GM12801 (cell line): Measurements from ENCODE around the gene EEF1AKMT1.

ENCODE experiments used
- CTCF ChIP-seq: IDR thresholded peaks from one replicate; pipeline ENCODE4 v1.5.1; 2011; ENCODE audit warnings: control low read depth; ENCODE audit not compliant: insufficient read length; ENCODE audit errors: extremely low read depth

Gene EEF1AKMT1

GRCh38 chr13:20776751-20777150, 3.0 kb upstream of the EEF1AKMT1 start:
- TF ChIP-seq CTCF: no peak

GRCh38 chr13:20775961-20776360, 2.2 kb upstream of the EEF1AKMT1 start:
- no peak for TF ChIP-seq CTCF

- TF ChIP-seq CTCF: no peak
These were observed 985 bp upstream of the EEF1AKMT1 start for GRCh38 chr13:20774746-20775145.

- TF ChIP-seq CTCF: no peak
These were observed 1.2 kb downstream of the EEF1AKMT1 start for GRCh38 chr13:20772401-20773131.

GRCh38 chr13:20769834-20770233, 3.9 kb downstream of the EEF1AKMT1 start:
- TF ChIP-seq CTCF: no peak

- TF ChIP-seq CTCF: no peak
These were observed 4.7 kb downstream of the EEF1AKMT1 start for GRCh38 chr13:20769091-20769490.

- TF ChIP-seq CTCF: no peak
These were observed 6.3 kb downstream of the EEF1AKMT1 start for GRCh38 chr13:20767309-20767943.
